GM23248 (cell line): ENCODE results near the gene SIK3. TPM values are rescaled to one million over a fixed set of nuclear protein-coding genes. Genes with fewer than 3 reads are reported as not detected.
A peak's percentile ranks its signal among the peaks of the same experiment; 100 is the strongest.

Experiments used
- DNase-seq: peaks from one replicate; pipeline ENCODE4 v3.0.0-alpha.2; 2015
- H2AFZ ChIP-seq: fragments of 200-600 bp; sonication (generic); 2 replicates; pipeline ENCODE4 v1.6.1; 2016; ENCODE audit warnings: antibody characterized with exemption
- H3F3A ChIP-seq: fragments of 200-600 bp; sonication (generic); 2 replicates; pipeline ENCODE4 v1.6.1; 2016; ENCODE audit warnings: mild to moderate bottlenecking, antibody characterized with exemption, mixed run types; ENCODE audit not compliant: insufficient read depth
- H3K27ac ChIP-seq: fragments of 200-600 bp; sonication (generic); 2 replicates; pipeline ENCODE4 v1.5.1; 2016; ENCODE audit warnings: mild to moderate bottlenecking
- H3K27me3 ChIP-seq: fragments of 200-600 bp; sonication (generic); replicated peaks from 2 replicates; pipeline ENCODE4 v1.6.1; 2016; ENCODE audit warnings: mild to moderate bottlenecking; ENCODE audit not compliant: insufficient read depth
- H3K36me3 ChIP-seq: fragments of 200-600 bp; sonication (generic); 2 replicates; pipeline ENCODE4 v1.6.1; 2016; ENCODE audit warnings: low read depth, mild to moderate bottlenecking
- H3K4me1 ChIP-seq: fragments of 200-600 bp; sonication (generic); 2 replicates; pipeline ENCODE4 v1.6.1; 2016; ENCODE audit warnings: mild to moderate bottlenecking; ENCODE audit not compliant: insufficient read depth
- H3K4me2 ChIP-seq: fragments of 200-600 bp; sonication (generic); one replicate; pipeline ENCODE4 v1.6.1; 2016; ENCODE audit warnings: mild to moderate bottlenecking; ENCODE audit not compliant: unreplicated experiment
- H3K4me3 ChIP-seq: fragments of 200-600 bp; sonication (generic); 2 replicates; pipeline ENCODE4 v1.5.1; 2016; ENCODE audit warnings: mild to moderate bottlenecking
- H3K79me2 ChIP-seq: fragments of 200-600 bp; sonication (generic); 2 replicates; pipeline ENCODE4 v1.6.1; 2016; ENCODE audit warnings: mild to moderate bottlenecking; ENCODE audit not compliant: insufficient read depth
- H3K9ac ChIP-seq: fragments of 200-600 bp; sonication (generic); 2 replicates; pipeline ENCODE4 v1.6.1; 2016; ENCODE audit warnings: mild to moderate bottlenecking
- H3K9me2 ChIP-seq: fragments of 200-600 bp; sonication (generic); 2 replicates; pipeline ENCODE4 v1.6.1; 2016; ENCODE audit warnings: mixed run types, mild to moderate bottlenecking, moderate library complexity; ENCODE audit not compliant: insufficient read depth
- H3K9me3 ChIP-seq: fragments of 200-600 bp; sonication (generic); one replicate; pipeline ENCODE4 v1.6.1; 2017; ENCODE audit warnings: low read depth
- H4K20me1 ChIP-seq: fragments of 200-600 bp; sonication (generic); 2 replicates; pipeline ENCODE4 v1.6.0; 2016; ENCODE audit not compliant: insufficient read depth
- EZH2 ChIP-seq: fragments of 200-600 bp; sonication (generic); IDR thresholded peaks from 2 replicates; pipeline ENCODE4 v1.6.1; 2018; ENCODE audit warnings: antibody characterized with exemption, mild to moderate bottlenecking; ENCODE audit not compliant: insufficient read depth, poor library complexity, severe bottlenecking
- EZH2phosphoT487 ChIP-seq: fragments of 200-600 bp; sonication (generic); IDR thresholded peaks from 2 replicates; pipeline ENCODE4 v1.6.1; 2018; ENCODE audit warnings: antibody characterized with exemption, moderate library complexity, mild to moderate bottlenecking, low read depth; ENCODE audit not compliant: insufficient read depth
- WGBS, 2 experiments: methylation state at CpG; one replicate each; pipeline ENCODE4 v1.1.6; 2015 to 2017; ENCODE audit warnings: low lambda C conversion rate in 2 of 2, low coverage in 1 of 2; ENCODE audit errors: missing lambda C conversion rate in 2 of 2; 5-methylcytosine and 5-hydroxymethylcytosine counted together
- in situ Hi-C: fragments of 300-500 bp; cut with MboI; formaldehyde crosslinking; loops from 2 replicates; pipeline ENCODE4 v1.15.0; 2020
- polyA plus RNA-seq: library from polyadenylated mRNA; unstranded; fragments of >200 nt; fragmentation: Nextera tagmentation; extraction: Ambion mirVana; gene quantifications from 2 replicates; pipeline ENCODE4 v1.2.1, GENCODE V29; 2016
- total RNA-seq: library from RNA; depleted of rRNA; stranded (reverse); fragments of >200 nt; shearing (Covaris generic); gene quantifications from 2 replicates; pipeline ENCODE4 v1.2.3, GENCODE V29; 2014

The SIK3 gene
- total and polyA plus RNA-seq, 2 experiments from 2014 or later: 4.2 to 15.5 TPM

GRCh38 chr11:116910847-116911246, 187.4 kb downstream of the SIK3 start:
- peaks cover 15% of the 10 kb centered on the region for H3K4me1 ChIP-seq
- no peak for DNase-seq
- TF ChIP-seq EZH2phosphoT487 (no peak), EZH2 (no peak)
- H4K20me1 ChIP-seq: no peaks in the 10 kb centered on the region
- no peak overlapping the region for H3K27ac ChIP-seq
- H3K9me3 ChIP-seq: no peaks in the 10 kb centered on the region
- in situ Hi-C loops: no loop called here
- peaks cover 14% of the 10 kb centered on the region; the same call in 1 of the 2 replicates for H3F3A ChIP-seq
- H3K36me3 ChIP-seq: no peaks in the 10 kb centered on the region
- H2AFZ ChIP-seq: no peak overlapping the region
- no peaks in the 10 kb centered on the region for H3K79me2 ChIP-seq
- WGBS, 2 experiments: 98 to 99% methylated on average over 4 of the region's 4 CpGs
- no peak overlapping the region for H3K9ac ChIP-seq
- H3K4me2 ChIP-seq: no peak overlapping the region
- no peak overlapping the region for H3K4me3 ChIP-seq
- no peaks in the 10 kb centered on the region for H3K27me3 ChIP-seq
- H3K9me2 ChIP-seq: no peaks in the 10 kb centered on the region

GRCh38 chr11:116910378-116910777, 187.8 kb downstream of the SIK3 start:
- peak; percentile 20 for DNase-seq
- Histone ChIP-seq H3K9me2 (no peaks in the 10 kb centered on the region), H2AFZ (no peak overlapping the region), H3K27me3 (no peaks in the 10 kb centered on the region), H3K9me3 (no peaks in the 10 kb centered on the region), H3K4me1 (peaks cover 15% of the 10 kb centered on the region), H3K79me2 (no peaks in the 10 kb centered on the region), H3K9ac (no peak overlapping the region), H3K4me3 (no peak overlapping the region), H3K27ac (no peak overlapping the region), H3K36me3 (no peaks in the 10 kb centered on the region), H3F3A (peaks cover 14% of the 10 kb centered on the region; the same call in 1 of the 2 replicates), H4K20me1 (no peaks in the 10 kb centered on the region), H3K4me2 (no peak overlapping the region)
- 95 to 100% methylated on average over 2 of the region's 2 CpGs for WGBS, 2 experiments
- TF ChIP-seq EZH2phosphoT487 (no peak), EZH2 (no peak)
- in situ Hi-C loops: no loop called here

- no peak for TF ChIP-seq EZH2phosphoT487
- no peak for TF ChIP-seq EZH2
- no peak overlapping the region for H3K27ac ChIP-seq
- H4K20me1 ChIP-seq: no peaks in the 10 kb centered on the region
- H3K27me3 ChIP-seq: no peaks in the 10 kb centered on the region
- H3K9ac ChIP-seq: no peak overlapping the region
- H3K4me1 ChIP-seq: peaks cover 15% of the 10 kb centered on the region
- no peak for DNase-seq
- peaks cover 14% of the 10 kb centered on the region; the same call in 1 of the 2 replicates for H3F3A ChIP-seq
- no peaks in the 10 kb centered on the region; the same call in 1 of the 2 replicates for H3K36me3 ChIP-seq
- no peak overlapping the region for H2AFZ ChIP-seq
- H3K4me3 ChIP-seq: no peak overlapping the region
- H3K9me2 ChIP-seq: no peaks in the 10 kb centered on the region
- no peaks in the 10 kb centered on the region for H3K79me2 ChIP-seq
- H3K9me3 ChIP-seq: no peaks in the 10 kb centered on the region
- no peak overlapping the region for H3K4me2 ChIP-seq
- WGBS, 2 experiments: 94 to 100% methylated on average over 1 of the region's 1 CpG
- in situ Hi-C loops: no loop called here
These were observed 189.0 kb downstream of the SIK3 start for GRCh38 chr11:116909245-116909644.

- 85 to 86% methylated on average over 6 of the region's 6 CpGs for WGBS, 2 experiments
- in situ Hi-C loops: no loop called here
- Histone ChIP-seq H3K27me3 (no peaks in the 10 kb centered on the region), H3K9ac (no peak overlapping the region), H4K20me1 (no peaks in the 10 kb centered on the region), H3K4me1 (no peaks in the 10 kb centered on the region), H3K4me2 (no peak overlapping the region), H3F3A (no peaks in the 10 kb centered on the region), H3K4me3 (no peak overlapping the region), H3K9me2 (no peaks in the 10 kb centered on the region), H3K9me3 (no peaks in the 10 kb centered on the region), H3K36me3 (no peaks in the 10 kb centered on the region; the same call in none of the 2 replicates), H3K79me2 (no peaks in the 10 kb centered on the region), H3K27ac (no peak overlapping the region), H2AFZ (no peak overlapping the region)
- no peak for DNase-seq
- TF ChIP-seq EZH2 (no peak), EZH2phosphoT487 (no peak)
These were observed 191.7 kb downstream of the SIK3 start for GRCh38 chr11:116906479-116906878.

- no peak for DNase-seq
- Histone ChIP-seq H2AFZ (no peak overlapping the region), H3K4me2 (no peak overlapping the region), H3K36me3 (peaks cover 3% of the 10 kb centered on the region), H4K20me1 (no peaks in the 10 kb centered on the region), H3F3A (no peaks in the 10 kb centered on the region), H3K27ac (no peak overlapping the region), H3K9me2 (no peaks in the 10 kb centered on the region), H3K4me1 (no peaks in the 10 kb centered on the region), H3K79me2 (no peaks in the 10 kb centered on the region), H3K9ac (no peak overlapping the region), H3K9me3 (no peaks in the 10 kb centered on the region), H3K27me3 (no peaks in the 10 kb centered on the region), H3K4me3 (no peak overlapping the region)
- no peak for TF ChIP-seq EZH2phosphoT487
- TF ChIP-seq EZH2: no peak
- 5 to 6% methylated on average over 1 of the region's 1 CpG for WGBS, 2 experiments
- in situ Hi-C loops: no loop called here
These were observed 195.1 kb downstream of the SIK3 start for GRCh38 chr11:116903090-116903489.
